ENCODE data around the gene CARD19. TPM values are rescaled to one million over a fixed set of nuclear protein-coding genes. Genes with fewer than 3 reads are reported as not detected.

CARD19 gene
- total and polyA plus RNA-seq, 2 experiments from 2014 or later = 36.8 to 48.3 TPM

- ATAC-seq (no peak), DNase-seq (ENCODE audit: low spot score) (no peak)
- no peak for TF ChIP-seq EZH2 (IDR thresholded peaks at IDR 0.05; ENCODE audit: low read depth, unreplicated experiment)
- TF ChIP-seq ETS1 (IDR thresholded peaks at IDR 0.05) = no peak
- TF ChIP-seq ZNF462 (CRISPR knock-in tag; IDR thresholded peaks at IDR 0.05) = no peak
- no peak for TF ChIP-seq JUNB (IDR thresholded peaks at IDR 0.05; ENCODE audit: unreplicated experiment)
- TF ChIP-seq, protein P1, sequence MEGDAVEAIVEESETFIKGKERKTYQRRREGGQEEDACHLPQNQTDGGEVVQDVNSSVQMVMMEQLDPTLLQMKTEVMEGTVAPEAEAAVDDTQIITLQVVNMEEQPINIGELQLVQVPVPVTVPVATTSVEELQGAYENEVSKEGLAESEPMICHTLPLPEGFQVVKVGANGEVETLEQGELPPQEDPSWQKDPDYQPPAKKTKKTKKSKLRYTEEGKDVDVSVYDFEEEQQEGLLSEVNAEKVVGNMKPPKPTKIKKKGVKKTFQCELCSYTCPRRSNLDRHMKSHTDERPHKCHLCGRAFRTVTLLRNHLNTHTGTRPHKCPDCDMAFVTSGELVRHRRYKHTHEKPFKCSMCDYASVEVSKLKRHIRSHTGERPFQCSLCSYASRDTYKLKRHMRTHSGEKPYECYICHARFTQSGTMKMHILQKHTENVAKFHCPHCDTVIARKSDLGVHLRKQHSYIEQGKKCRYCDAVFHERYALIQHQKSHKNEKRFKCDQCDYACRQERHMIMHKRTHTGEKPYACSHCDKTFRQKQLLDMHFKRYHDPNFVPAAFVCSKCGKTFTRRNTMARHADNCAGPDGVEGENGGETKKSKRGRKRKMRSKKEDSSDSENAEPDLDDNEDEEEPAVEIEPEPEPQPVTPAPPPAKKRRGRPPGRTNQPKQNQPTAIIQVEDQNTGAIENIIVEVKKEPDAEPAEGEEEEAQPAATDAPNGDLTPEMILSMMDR (conservative IDR thresholded peaks at IDR 0.05; ENCODE audit: low read depth in 2 of 2) = no peak
- TF ChIP-seq CREB1 (CRISPR knock-in tag; IDR thresholded peaks at IDR 0.05; ENCODE audit: low read depth) = no peak
- no peak for TF ChIP-seq POLR2AphosphoS5 (IDR thresholded peaks at IDR 0.05; ENCODE audit: low read depth)
- TF ChIP-seq REST (IDR thresholded peaks at IDR 0.05; ENCODE audit: unreplicated experiment) = no peak
- Mint-ChIP-seq H3K27me3 (ENCODE audit: insufficient read depth, low read depth, poor library complexity) (peaks cover 4% of the 10 kb centered on the region), H3K4me3 (no peak overlapping the region), H3K36me3 (ENCODE audit: low read depth) (peaks cover 10% of the 10 kb centered on the region), H3K9me3 (peaks cover 10% of the 10 kb centered on the region; the same call in 2 of the 3 replicates), H3K27ac (no peak overlapping the region), H3K4me1 (peaks cover 4% of the 10 kb centered on the region; the same call in 1 of the 3 replicates)
- H3K27ac ChIP-seq (ENCODE audit: low read depth) = no peak overlapping the region
- no peaks in the 10 kb centered on the region for H3F3A ChIP-seq (replicated peaks; ENCODE audit: low read depth)
- H3K4me2 ChIP-seq = no peak overlapping the region
- H3K4me1 ChIP-seq (ENCODE audit: insufficient read depth) = no peaks in the 10 kb centered on the region
- no peak overlapping the region for H2AFZ ChIP-seq
- no peaks in the 10 kb centered on the region for H3K27me3 ChIP-seq (ENCODE audit: insufficient read depth)
- no peaks in the 10 kb centered on the region for H3K9me2 ChIP-seq (ENCODE audit: insufficient read depth)
- no peaks in the 10 kb centered on the region for H4K20me1 ChIP-seq (replicated peaks; ENCODE audit: insufficient read depth)
- no peaks in the 10 kb centered on the region for H3K36me3 ChIP-seq (ENCODE audit: insufficient read depth)
- H3K4me3 ChIP-seq = no peak overlapping the region
- no peaks in the 10 kb centered on the region for H3K79me2 ChIP-seq (replicated peaks; ENCODE audit: insufficient read depth)
These were observed 12.2 kb upstream of the CARD19 start for GRCh38 chr9:93083592-93084470.
